ENCODE results near the gene BCL7A.

Gene BCL7A

DNA sequence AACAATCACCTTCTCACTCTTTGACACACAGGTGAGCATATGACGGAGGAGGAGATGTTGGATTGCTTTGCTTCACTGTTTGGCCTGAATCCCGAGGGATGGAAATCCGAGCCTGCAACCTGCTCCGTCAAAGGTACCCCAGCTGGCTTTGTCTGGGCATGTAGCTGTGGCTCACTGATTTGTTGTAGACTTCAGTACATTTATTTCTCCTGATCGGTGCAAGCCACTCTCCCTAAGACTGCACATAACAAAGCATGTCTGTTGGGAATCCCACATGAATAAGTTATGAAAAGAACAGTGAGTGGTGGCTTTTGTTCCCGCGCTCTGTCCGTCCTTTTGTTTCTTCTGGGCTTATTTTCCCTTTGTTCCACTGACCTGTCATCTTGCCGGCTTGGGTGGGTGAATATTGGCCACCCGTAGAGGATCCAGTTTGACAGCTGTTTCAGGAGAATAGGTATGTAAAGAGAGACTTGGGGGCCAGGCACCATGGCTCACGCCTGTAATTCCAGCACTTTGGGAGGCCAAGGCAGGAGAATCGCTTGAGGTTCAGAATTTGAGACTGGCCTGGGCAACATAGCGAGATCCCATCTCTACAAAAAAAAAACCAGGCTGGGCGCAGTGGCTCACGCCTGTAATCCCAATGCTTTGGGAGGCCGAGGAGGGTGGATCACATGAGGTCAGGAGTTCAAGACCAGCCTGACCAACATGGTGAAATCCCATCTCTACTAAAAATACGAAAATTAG is 20.0 kb upstream of the BCL7A start:
- DNase-seq (ENCODE audit: low spot score): peak; percentile 24
- Histone ChIP-seq H2BK120ac (ENCODE audit: low read depth, low read length) (no peak overlapping the region), H2AFZ (ENCODE audit: low read length) (peak overlapping the region; percentile 0), H3K36me3 (replicated peaks in 1 of 2; ENCODE audit: control insufficient read depth in 2 of 2, insufficient read depth in 2 of 2, low read length in 2 of 2) (no peaks in the 10 kb centered on the region), H4K91ac (ENCODE audit: low read depth, low read length, poor library complexity) (no peak overlapping the region), H3K9ac (ENCODE audit: low read depth, low read length, poor library complexity) (no peak overlapping the region), H2AK5ac (ENCODE audit: low read depth, low read length) (no peak overlapping the region), H3K4me2 (ENCODE audit: insufficient read depth, low read length, poor library complexity, severe bottlenecking) (no peak overlapping the region), H4K8ac (ENCODE audit: low read depth, low read length) (no peak overlapping the region), H3K4me3 (ENCODE audit: low read length in 2 of 2) (no peak overlapping the region), H3K4me1 (ENCODE audit: control insufficient read depth in 2 of 2, insufficient read depth in 1 of 2, low read depth in 1 of 2, low read length in 2 of 2) (peaks cover 6 to 7% of the 10 kb centered on the region in 2 donors), H2BK12ac (ENCODE audit: low read length) (no peak overlapping the region), H2BK15ac (ENCODE audit: low read length) (no peak overlapping the region), H3K9me3 (replicated peaks in 1 of 2; ENCODE audit: control insufficient read depth in 2 of 2, insufficient read depth in 1 of 2, low read depth in 1 of 2, low read length in 2 of 2) (peaks cover 2 to 13% of the 10 kb centered on the region in 2 donors), H3K23ac (ENCODE audit: low read depth, low read length, poor library complexity) (no peak overlapping the region), H3K27ac (replicated peaks; ENCODE audit: low read length) (peak overlapping the region; percentile 41), H3K14ac (ENCODE audit: low read length) (no peak overlapping the region), H3K4ac (ENCODE audit: low read length) (no peak overlapping the region), H3K18ac (ENCODE audit: low read length) (no peak overlapping the region), H2BK5ac (ENCODE audit: low read length) (no peak overlapping the region), H3K27me3 (ENCODE audit: control insufficient read depth in 3 of 3, insufficient read depth in 3 of 3, low read depth in 1 of 3, low read length in 3 of 3) (no peaks in the 10 kb centered on the region), H3K79me1 (ENCODE audit: low read depth, low read length) (no peaks in the 10 kb centered on the region)
- no CpG with 5 or more reads among the region's 17 CpGs for WGBS, 2 donors (ENCODE audit: extremely low coverage in 2 of 2, insufficient read length in 2 of 2, insufficient replicate concordance in 1 of 2)

- H3K27ac ChIP-seq (replicated peaks; ENCODE audit: low read length): no peak overlapping the region
- H2BK15ac ChIP-seq (ENCODE audit: low read length): no peak overlapping the region
- H3K9ac ChIP-seq (ENCODE audit: low read depth, low read length, poor library complexity): no peak overlapping the region
- WGBS, 2 donors (ENCODE audit: extremely low coverage in 2 of 2, insufficient read length in 2 of 2, insufficient replicate concordance in 1 of 2): no CpG with 5 or more reads among the region's 28 CpGs
- peaks cover 6 to 7% of the 10 kb centered on the region in 2 donors for H3K4me1 ChIP-seq (ENCODE audit: control insufficient read depth in 2 of 2, insufficient read depth in 1 of 2, low read depth in 1 of 2, low read length in 2 of 2)
- DNase-seq (ENCODE audit: low spot score): no peak
- no peaks in the 10 kb centered on the region for H3K36me3 ChIP-seq (replicated peaks in 1 of 2; ENCODE audit: control insufficient read depth in 2 of 2, insufficient read depth in 2 of 2, low read length in 2 of 2)
- H3K18ac ChIP-seq (ENCODE audit: low read length): peak overlapping the region; percentile 62
- H3K27me3 ChIP-seq (ENCODE audit: control insufficient read depth in 3 of 3, insufficient read depth in 3 of 3, low read depth in 1 of 3, low read length in 3 of 3): no peaks in the 10 kb centered on the region
- H3K79me1 ChIP-seq (ENCODE audit: low read depth, low read length): no peaks in the 10 kb centered on the region
- no peak overlapping the region for H2AFZ ChIP-seq (ENCODE audit: low read length)
- peak overlapping the region; percentile 34 for H4K91ac ChIP-seq (ENCODE audit: low read depth, low read length, poor library complexity)
- H2BK12ac ChIP-seq (ENCODE audit: low read length): peak overlapping the region; percentile 35
- H3K4me2 ChIP-seq (ENCODE audit: insufficient read depth, low read length, poor library complexity, severe bottlenecking): no peak overlapping the region
- H3K23ac ChIP-seq (ENCODE audit: low read depth, low read length, poor library complexity): peak overlapping the region; percentile 31
- no peak overlapping the region for H2BK5ac ChIP-seq (ENCODE audit: low read length)
- no peak overlapping the region for H3K4ac ChIP-seq (ENCODE audit: low read length)
- H3K4me3 ChIP-seq (ENCODE audit: low read length in 2 of 2): no peak overlapping the region
- peak overlapping the region; percentile 56 for H2BK120ac ChIP-seq (ENCODE audit: low read depth, low read length)
- H4K8ac ChIP-seq (ENCODE audit: low read depth, low read length): no peak overlapping the region
- no peak overlapping the region for H2AK5ac ChIP-seq (ENCODE audit: low read depth, low read length)
- H3K14ac ChIP-seq (ENCODE audit: low read length): no peak overlapping the region
- H3K9me3 ChIP-seq (replicated peaks in 1 of 2; ENCODE audit: control insufficient read depth in 2 of 2, insufficient read depth in 1 of 2, low read depth in 1 of 2, low read length in 2 of 2): peaks cover 2 to 9% of the 10 kb centered on the region in 2 donors
Observed at GRCh38 chr12:122003651-122004611, 17.8 kb upstream of the BCL7A start.

GRCh38 chr12:122004633-122005071 is 17.0 kb upstream of the BCL7A start:
- DNase-seq (ENCODE audit: low spot score): no peak
- no CpG with 5 or more reads among the region's 12 CpGs for WGBS, 2 donors (ENCODE audit: extremely low coverage in 2 of 2, insufficient read length in 2 of 2, insufficient replicate concordance in 1 of 2)

More at GRCh38 chr12:122004633-122005071, 17.0 kb upstream of the BCL7A start:
- Histone ChIP-seq H2BK15ac (ENCODE audit: low read length) (no peak overlapping the region), H3K79me1 (ENCODE audit: low read depth, low read length) (no peaks in the 10 kb centered on the region), H4K91ac (ENCODE audit: low read depth, low read length, poor library complexity) (no peak overlapping the region), H2BK5ac (ENCODE audit: low read length) (no peak overlapping the region), H3K27ac (replicated peaks; ENCODE audit: low read length) (no peak overlapping the region), H3K9me3 (replicated peaks in 1 of 2; ENCODE audit: control insufficient read depth in 2 of 2, insufficient read depth in 1 of 2, low read depth in 1 of 2, low read length in 2 of 2) (peaks cover 2% of the 10 kb centered on the region in 2 donors), H3K14ac (ENCODE audit: low read length) (no peak overlapping the region), H3K4me3 (ENCODE audit: low read length in 2 of 2) (no peak overlapping the region), H4K8ac (ENCODE audit: low read depth, low read length) (no peak overlapping the region), H3K4me1 (ENCODE audit: control insufficient read depth in 2 of 2, insufficient read depth in 1 of 2, low read depth in 1 of 2, low read length in 2 of 2) (peaks cover 6 to 7% of the 10 kb centered on the region in 2 donors), H3K23ac (ENCODE audit: low read depth, low read length, poor library complexity) (no peak overlapping the region), H2BK120ac (ENCODE audit: low read depth, low read length) (no peak overlapping the region), H3K9ac (ENCODE audit: low read depth, low read length, poor library complexity) (no peak overlapping the region), H3K36me3 (replicated peaks in 1 of 2; ENCODE audit: control insufficient read depth in 2 of 2, insufficient read depth in 2 of 2, low read length in 2 of 2) (no peaks in the 10 kb centered on the region), H2AK5ac (ENCODE audit: low read depth, low read length) (no peak overlapping the region), H2AFZ (ENCODE audit: low read length) (no peak overlapping the region), H3K27me3 (ENCODE audit: control insufficient read depth in 3 of 3, insufficient read depth in 3 of 3, low read depth in 1 of 3, low read length in 3 of 3) (no peaks in the 10 kb centered on the region), H2BK12ac (ENCODE audit: low read length) (no peak overlapping the region), H3K4ac (ENCODE audit: low read length) (no peak overlapping the region), H3K18ac (ENCODE audit: low read length) (peak overlapping the region; percentile 45), H3K4me2 (ENCODE audit: insufficient read depth, low read length, poor library complexity, severe bottlenecking) (no peak overlapping the region)
